Tibial nerve (tissue), 4 donors: ENCODE measurements around the gene NUP88. TPM values are rescaled to one million over a fixed set of nuclear protein-coding genes. Genes with fewer than 3 reads are reported as not detected.

Experiments
- DNase-seq, 2 donors: peaks; one replicate each; pipeline ENCODE4 v3.0.0-alpha.2; 2019; ENCODE audit warnings: low spot score in 2 of 2
- H3K27ac ChIP-seq, 4 donors: fragments of 200-600 bp; sonication (generic) in 3 of 4; one replicate each; pipeline ENCODE4 v1.5.1; 2017 to 2019; ENCODE audit warnings: mild to moderate bottlenecking in 1 of 4
- H3K27me3 ChIP-seq, 2 donors: fragments of 200-600 bp; sonication (generic) in 1 of 2; one replicate each; pipeline versions ENCODE4 v1.5.1 to v1.6.0; 2017 to 2019
- H3K36me3 ChIP-seq, 3 donors: fragments of 200-600 bp; sonication (generic); one replicate each; pipeline ENCODE4 v1.5.1; 2018 to 2019
- H3K4me1 ChIP-seq, 4 donors: fragments of 200-600 bp; sonication (generic) in 3 of 4; one replicate each; pipeline ENCODE4 v1.5.1; 2017 to 2019
- H3K4me3 ChIP-seq, 4 donors: fragments of 200-600 bp; sonication (generic) in 3 of 4; one replicate each; pipeline ENCODE4 v1.5.1; 2017 to 2019; ENCODE audit warnings: mild to moderate bottlenecking in 1 of 4, moderate library complexity in 1 of 4
- H3K9me3 ChIP-seq, 4 donors: fragments of 200-600 bp; sonication (generic) in 3 of 4; one replicate each; pipeline ENCODE4 v1.5.1; 2017 to 2019
- EP300 ChIP-seq, 2 donors: sonication (generic); formaldehyde crosslinking; IDR thresholded peaks; one replicate each; pipeline ENCODE4 v1.6.1; 2017; ENCODE audit warnings: antibody characterized with exemption in 2 of 2, mild to moderate bottlenecking in 1 of 2
- POLR2A ChIP-seq, 2 donors: fragments of 450-650 bp; IDR thresholded peaks; one replicate each; pipeline ENCODE4 v1.6.1; 2017; ENCODE audit warnings: antibody characterized with exemption in 2 of 2, mild to moderate bottlenecking in 2 of 2, moderate library complexity in 2 of 2
- WGBS, 2 donors: methylation state at CpG; one replicate each; pipeline ENCODE4 v1.1.5; 2018; 5-methylcytosine and 5-hydroxymethylcytosine counted together
- total RNA-seq, 4 donors: library from RNA; depleted of rRNA; stranded (reverse); fragments of >200 nt; gene quantifications; one replicate each; pipeline ENCODE4 v1.1.0, GENCODE V29; 2016
- TF ChIP-seq, protein P1 (sequence below), 5 experiments: fragments of 200-600 bp in 3 of 5; fragments of 450-650 bp in 2 of 5; sonication (generic) in 3 of 5; IDR thresholded peaks; one replicate each; pipeline ENCODE4 v1.5.1; 2016 to 2019; ENCODE audit warnings: antibody characterized with exemption in 5 of 5, mild to moderate bottlenecking in 3 of 5, moderate library complexity in 2 of 5

The NUP88 gene
- total RNA-seq, 4 donors from 2014 or later, result 56.2 to 91.5 (median 75.2) TPM

DNA sequence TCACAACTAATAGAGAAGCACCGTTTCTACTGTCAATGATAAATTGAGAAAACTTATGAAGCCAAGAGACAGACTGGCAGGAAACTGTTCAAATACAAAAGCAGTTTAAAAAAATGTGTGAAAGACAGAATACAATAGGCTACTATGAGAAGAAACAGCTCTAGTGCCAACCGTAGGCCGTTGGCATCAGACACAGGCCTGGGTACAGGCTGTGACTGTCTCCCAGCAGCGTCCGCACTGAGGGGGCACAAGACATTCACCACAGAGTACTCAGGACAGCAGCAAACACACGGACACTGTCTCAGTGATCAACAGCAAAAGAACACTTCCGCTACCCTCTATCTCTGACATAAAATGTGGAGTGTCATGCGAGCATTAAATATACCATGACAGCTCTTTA, 27.3 kb upstream of the NUP88 start:
- WGBS, 2 donors, result 49 to 55% methylated on average over 8 of the region's 8 CpGs
- TF ChIP-seq EP300 (IDR thresholded peaks at IDR 0.05) (peak; percentile 69 to 79), POLR2A (IDR thresholded peaks at IDR 0.05) (no peak)
- Histone ChIP-seq H3K36me3 (peaks cover 0 to 96% (median 16%) of the 10 kb centered on the region in 3 donors), H3K4me3 (no peak overlapping the region), H3K27me3 (no peaks in the 10 kb centered on the region), H3K27ac (peak overlapping the region; percentile 52 to 88 (median 82)), H3K9me3 (no peaks in the 10 kb centered on the region), H3K4me1 (peaks cover 0 to 9% (median 0%) of the 10 kb centered on the region in 4 donors)
- DNase-seq, result no peak

DNA sequence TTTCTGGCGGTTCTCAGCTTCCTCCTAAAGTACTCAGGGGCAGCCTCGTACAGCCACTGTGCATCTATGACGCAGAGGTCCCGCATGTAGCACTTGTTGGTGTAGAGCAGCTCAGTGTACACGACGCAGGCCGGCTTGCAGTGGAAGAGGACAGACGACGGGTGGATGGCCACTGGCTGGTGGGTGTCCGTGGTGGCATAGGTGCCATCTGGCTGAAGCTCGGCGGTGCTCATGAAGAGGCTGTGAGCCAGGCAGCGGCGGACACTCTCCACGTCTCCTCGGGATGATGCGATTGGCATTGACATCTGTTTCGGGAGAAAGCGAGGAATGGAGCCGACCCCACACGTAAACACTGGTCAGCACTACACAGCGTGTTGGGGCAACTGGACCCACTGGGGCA, 24.7 kb upstream of the NUP88 start:
- Histone ChIP-seq H3K4me3 (no peak overlapping the region), H3K27me3 (no peaks in the 10 kb centered on the region), H3K9me3 (no peaks in the 10 kb centered on the region), H3K36me3 (peaks cover 0 to 74% (median 8%) of the 10 kb centered on the region in 3 donors), H3K4me1 (peaks cover 0 to 16% (median 2%) of the 10 kb centered on the region in 4 donors), H3K27ac (peak overlapping the region in 1 of 4 donors; percentile 88)
- 93 to 96% methylated on average over 21 to 22 of the region's 22 CpGs for WGBS, 2 donors
- TF ChIP-seq POLR2A (IDR thresholded peaks at IDR 0.05) (no peak), EP300 (IDR thresholded peaks at IDR 0.05) (no peak)
- TF ChIP-seq, protein P1, sequence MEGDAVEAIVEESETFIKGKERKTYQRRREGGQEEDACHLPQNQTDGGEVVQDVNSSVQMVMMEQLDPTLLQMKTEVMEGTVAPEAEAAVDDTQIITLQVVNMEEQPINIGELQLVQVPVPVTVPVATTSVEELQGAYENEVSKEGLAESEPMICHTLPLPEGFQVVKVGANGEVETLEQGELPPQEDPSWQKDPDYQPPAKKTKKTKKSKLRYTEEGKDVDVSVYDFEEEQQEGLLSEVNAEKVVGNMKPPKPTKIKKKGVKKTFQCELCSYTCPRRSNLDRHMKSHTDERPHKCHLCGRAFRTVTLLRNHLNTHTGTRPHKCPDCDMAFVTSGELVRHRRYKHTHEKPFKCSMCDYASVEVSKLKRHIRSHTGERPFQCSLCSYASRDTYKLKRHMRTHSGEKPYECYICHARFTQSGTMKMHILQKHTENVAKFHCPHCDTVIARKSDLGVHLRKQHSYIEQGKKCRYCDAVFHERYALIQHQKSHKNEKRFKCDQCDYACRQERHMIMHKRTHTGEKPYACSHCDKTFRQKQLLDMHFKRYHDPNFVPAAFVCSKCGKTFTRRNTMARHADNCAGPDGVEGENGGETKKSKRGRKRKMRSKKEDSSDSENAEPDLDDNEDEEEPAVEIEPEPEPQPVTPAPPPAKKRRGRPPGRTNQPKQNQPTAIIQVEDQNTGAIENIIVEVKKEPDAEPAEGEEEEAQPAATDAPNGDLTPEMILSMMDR (IDR thresholded peaks at IDR 0.05), result no peak
- DNase-seq, result no peak

DNA sequence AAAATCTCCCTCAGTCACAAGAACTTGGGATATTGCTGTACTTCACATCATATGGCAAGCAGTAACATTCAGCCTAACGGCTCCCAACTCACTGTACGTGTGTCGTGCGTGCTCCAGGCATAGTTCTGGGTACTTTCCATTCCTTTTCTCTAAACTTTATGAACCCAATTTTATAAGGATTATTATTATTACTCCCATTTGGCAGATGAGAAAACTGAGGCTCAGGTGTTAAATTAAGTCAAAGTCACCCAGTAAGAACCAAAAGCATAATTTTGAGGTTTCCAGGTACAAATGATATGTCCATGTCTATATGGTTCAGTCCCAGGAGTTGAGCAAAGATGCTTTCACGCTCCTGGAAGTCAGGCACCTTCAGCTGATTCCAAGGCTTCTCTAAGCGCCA, 24.3 kb upstream of the NUP88 start:
- DNase-seq, result no peak
- TF ChIP-seq EP300 (IDR thresholded peaks at IDR 0.05), result no peak
- TF ChIP-seq, protein P1 (IDR thresholded peaks at IDR 0.05), result no peak
- TF ChIP-seq POLR2A (IDR thresholded peaks at IDR 0.05), result no peak
- Histone ChIP-seq H3K9me3 (no peaks in the 10 kb centered on the region), H3K27ac (peak overlapping the region in 1 of 4 donors; percentile 88), H3K27me3 (no peaks in the 10 kb centered on the region), H3K36me3 (peaks cover 0 to 70% (median 8%) of the 10 kb centered on the region in 3 donors), H3K4me3 (no peak overlapping the region), H3K4me1 (peaks cover 0 to 17% (median 2%) of the 10 kb centered on the region in 4 donors)
- 96 to 97% methylated on average over 6 of the region's 6 CpGs for WGBS, 2 donors

DNA sequence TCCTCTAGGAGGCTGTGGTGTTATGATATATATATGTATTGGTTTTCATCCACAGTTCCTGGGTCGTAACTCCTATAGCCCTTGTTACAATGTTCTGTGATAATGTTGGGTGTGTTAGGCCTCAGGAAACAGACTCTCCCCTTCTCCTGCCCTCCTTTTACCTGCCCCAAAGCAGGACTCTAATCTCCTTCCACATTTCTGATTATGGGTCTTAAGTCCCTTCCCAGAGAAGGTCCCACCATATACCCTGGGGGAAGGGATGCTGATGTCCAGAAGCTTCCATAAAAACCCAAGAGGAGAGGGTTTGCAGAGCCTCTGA, 19.9 kb upstream of the NUP88 start:
- TF ChIP-seq, protein P1 (IDR thresholded peaks at IDR 0.05), result no peak
- TF ChIP-seq EP300 (IDR thresholded peaks at IDR 0.05) (no peak), POLR2A (IDR thresholded peaks at IDR 0.05) (no peak)
- H3K9me3 ChIP-seq, result no peaks in the 10 kb centered on the region
- H3K4me3 ChIP-seq, result peak overlapping the region; percentile 76 to 92 (median 82)
- H3K27ac ChIP-seq, result peak overlapping the region; percentile 63 to 89 (median 80)
- no peaks in the 10 kb centered on the region for H3K27me3 ChIP-seq
- no peak for DNase-seq
- H3K36me3 ChIP-seq, result peaks cover 0 to 60% (median 4%) of the 10 kb centered on the region in 3 donors
- H3K4me1 ChIP-seq, result peaks cover 0 to 32% (median 16%) of the 10 kb centered on the region in 4 donors
- 18 to 20% methylated on average over 1 of the region's 1 CpG for WGBS, 2 donors

DNA sequence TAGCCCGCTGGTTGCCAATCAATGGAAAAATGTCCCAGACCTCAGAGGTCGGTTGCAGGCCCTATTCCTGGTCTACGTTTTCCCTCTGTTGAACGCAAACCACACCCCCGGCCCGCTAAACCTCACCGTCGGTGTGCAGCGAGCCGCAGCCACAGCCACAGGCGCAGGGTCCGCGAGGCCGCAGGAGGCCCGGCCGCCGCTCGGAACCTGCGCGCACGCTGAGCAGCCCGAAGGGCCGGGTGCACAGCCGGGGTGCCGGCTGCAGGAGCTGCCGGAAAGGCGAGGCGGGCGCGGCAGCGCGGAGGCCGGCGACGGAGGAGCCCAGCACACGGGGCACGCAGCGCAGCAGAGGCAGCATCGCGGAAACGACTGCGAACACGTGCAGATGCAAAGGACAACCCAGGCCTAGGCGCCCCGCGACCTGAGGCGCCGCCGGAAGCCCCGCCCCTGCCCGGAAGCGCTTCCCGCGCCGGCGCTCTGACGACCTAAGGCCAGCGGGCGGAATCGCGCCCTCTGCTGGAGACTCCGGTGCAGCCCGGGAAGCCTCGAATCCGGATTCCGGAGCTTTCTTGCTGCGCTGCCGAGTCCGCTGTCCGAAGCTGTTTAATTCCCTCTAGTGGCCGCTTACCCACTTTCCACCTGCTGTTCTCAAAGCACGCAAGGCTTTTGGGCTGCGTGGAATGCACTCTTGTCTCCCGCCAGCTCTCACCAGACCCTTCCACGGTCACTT, 19.4 kb upstream of the NUP88 start, which contains the start of gene C1QBP:
TSS of gene C1QBP (minus strand) at position 440 of the 730 bp plus-strand sequence. CDS start at position 358, 82 bp downstream.
- Histone ChIP-seq H3K4me1 (peaks cover 0 to 32% (median 16%) of the 10 kb centered on the region in 4 donors), H3K4me3 (peak within 1 kb of the TSS; percentile 76 to 92 (median 82)), H3K27ac (peak within 1 kb of the TSS; percentile 63 to 89 (median 80)), H3K9me3 (no peaks in the 10 kb centered on the region), H3K27me3 (no peaks in the 10 kb centered on the region), H3K36me3 (peaks cover 0 to 60% (median 4%) of the 10 kb centered on the region in 3 donors)
- 0% methylated on average over 24 to 74 of the region's 75 CpGs for WGBS, 2 donors
- TF ChIP-seq, protein P1 (IDR thresholded peaks at IDR 0.05), result peak; percentile 98 to 100 (median 99)
- TF ChIP-seq POLR2A (IDR thresholded peaks at IDR 0.05) (peak in 1 of 2 donors; percentile 64), EP300 (IDR thresholded peaks at IDR 0.05) (peak; percentile 85 to 89)
- peak; percentile 80 to 87 for DNase-seq
